GM12878 (cell line): ENCODE data around the gene RASGRP2. TPM values are rescaled to one million over a fixed set of nuclear protein-coding genes. Genes with fewer than 3 reads are reported as not detected.

Experiments
- ATAC-seq: fragments of 200-7000 bp; cut with Tn5 transposase; 3 replicates; pipeline ENCODE4 v1.9.1; 2020; ENCODE audit warnings: mild to moderate bottlenecking, moderate library complexity
- BruUV-seq: library from RNA; stranded (reverse); fragments of 400-500 nt; replicated peaks from 2 replicates; lab custom pipeline; 2021; lab: Mats Ljungman, UMichigan
- CTCF ChIA-PET: fragments of 300-600 bp; sonication (Branson Sonifier 250); formaldehyde crosslinking; extraction: SDS; loops from one replicate; lab custom pipeline; 2021; ENCODE audit warnings: inconsistent platforms; lab: Yijun Ruan, JAX
- POLR2A ChIA-PET: fragments of 350-600 bp; formaldehyde crosslinking; extraction: SDS; loops from one replicate; lab custom pipeline; 2021; ENCODE audit warnings: inconsistent platforms; lab: Charles Lee
- RAD21 ChIA-PET: fragments of 300-600 bp; sonication (Branson Sonifier 250); formaldehyde crosslinking; loops from one replicate; lab custom pipeline; 2023; ENCODE audit warnings: antibody characterized with exemption; ENCODE audit not compliant: unreplicated experiment; lab: Charles Lee
- SMC1A ChIA-PET: fragments of 300-600 bp; sonication (Branson Sonifier 250); formaldehyde crosslinking; loops from one replicate; lab custom pipeline; 2023; ENCODE audit not compliant: unreplicated experiment, uncharacterized antibody; lab: Charles Lee
- DNase-seq: peaks from one replicate; pipeline ENCODE4 v3.0.0-alpha.2; 2011; ENCODE audit warnings: low read depth, low spot score
- FAIRE-seq: peaks from 3 replicates; lab custom pipeline; 2011; peaks lifted over from hg19 to GRCh38; lab: Jason Lieb, UNC
- H2AFZ ChIP-seq: 2 replicates; pipeline ENCODE4 v1.6.0; 2011; ENCODE audit warnings: low read depth, low read length, control low read depth; ENCODE audit not compliant: control insufficient read depth
- H3K27ac ChIP-seq: 2 replicates; pipeline ENCODE4 v1.5.1; 2011; ENCODE audit warnings: control low read depth; ENCODE audit not compliant: control insufficient read depth, insufficient read depth
- H3K27me3 ChIP-seq, 2 experiments: replicated peaks in 1 of 2; 2 replicates each; pipeline versions ENCODE4 v1.6.0 to v1.6.1; 2011; ENCODE audit warnings: low read length in 1 of 2; ENCODE audit not compliant: control insufficient read depth in 2 of 2, insufficient read depth in 2 of 2
- H3K36me3 ChIP-seq, 2 experiments: 2 replicates each; pipeline ENCODE4 v1.5.1; 2011; ENCODE audit warnings: low read length in 1 of 2; ENCODE audit not compliant: control insufficient read depth in 2 of 2, insufficient read depth in 2 of 2
- H3K4me1 ChIP-seq: 2 replicates; pipeline ENCODE4 v1.6.1; 2011; ENCODE audit warnings: mild to moderate bottlenecking, low read length, moderate library complexity, mixed read lengths; ENCODE audit not compliant: control insufficient read depth, insufficient read depth
- H3K4me2 ChIP-seq: 2 replicates; pipeline ENCODE4 v1.6.0; 2011; ENCODE audit warnings: control low read depth; ENCODE audit not compliant: control insufficient read depth, insufficient read depth
- H3K4me3 ChIP-seq: fragments of 200-600 bp; sonication (generic); 2 replicates; pipeline ENCODE4 v1.5.1; 2016
- H3K79me2 ChIP-seq: 2 replicates; pipeline ENCODE4 v1.6.0; 2011; ENCODE audit warnings: low read length; ENCODE audit not compliant: control insufficient read depth, insufficient read depth
- H3K9ac ChIP-seq: 2 replicates; pipeline ENCODE4 v1.8.0; 2011; ENCODE audit warnings: low read length, control low read depth, mixed read lengths; ENCODE audit not compliant: control insufficient read depth, insufficient read depth
- H3K9me3 ChIP-seq: replicated peaks from 3 replicates; pipeline ENCODE4 v1.5.1; 2011; ENCODE audit warnings: mild to moderate bottlenecking, low read length; ENCODE audit not compliant: control insufficient read depth, insufficient read depth
- H4K20me1 ChIP-seq: 2 replicates; pipeline ENCODE4 v1.6.0; 2011; ENCODE audit not compliant: control insufficient read depth, insufficient read depth
- BCL11A ChIP-seq: IDR thresholded peaks from 2 replicates; pipeline ENCODE4 v1.6.1; 2011; ENCODE audit warnings: low read depth, low read length
- BCL3 ChIP-seq: IDR thresholded peaks from 2 replicates; pipeline ENCODE4 v1.6.1; 2011; ENCODE audit warnings: borderline replicate concordance, low read depth, mild to moderate bottlenecking, moderate library complexity, low read length; ENCODE audit not compliant: insufficient read depth, poor library complexity, severe bottlenecking
- BHLHE40 ChIP-seq, 2 experiments: fragments of 450-650 bp in 1 of 2; IDR thresholded peaks; 2 replicates each; pipeline ENCODE4 v1.6.1; 2011 to 2017; ENCODE audit warnings: low read depth in 2 of 2, borderline replicate concordance in 1 of 2, improper control_type of control experiment in 1 of 2, low read length in 1 of 2, mild to moderate bottlenecking in 1 of 2
- IRF5 ChIP-seq: fragments of 450-650 bp; IDR thresholded peaks from 2 replicates; pipeline ENCODE4 v1.6.1; 2017; ENCODE audit warnings: borderline replicate concordance
- NFXL1 ChIP-seq: fragments of 450-650 bp; IDR thresholded peaks from 2 replicates; pipeline ENCODE4 v1.6.1; 2017; ENCODE audit warnings: antibody characterized with exemption, mild to moderate bottlenecking, borderline replicate concordance
- NR2F1 ChIP-seq: fragments of 450-650 bp; conservative IDR thresholded peaks from 2 replicates; pipeline ENCODE4 v1.6.1; 2017; ENCODE audit warnings: mild to moderate bottlenecking
- POLR2A ChIP-seq: IDR thresholded peaks from 2 replicates; pipeline ENCODE4 v1.6.1; 2011; ENCODE audit warnings: low read depth, mild to moderate bottlenecking, low read length
- RBBP5 ChIP-seq: fragments of 200-600 bp; sonication (generic); conservative IDR thresholded peaks from 2 replicates; pipeline ENCODE4 v1.6.1; 2016
- REST ChIP-seq: IDR thresholded peaks from 2 replicates; pipeline ENCODE4 v1.6.1; 2012; ENCODE audit warnings: mild to moderate bottlenecking, low read depth, low read length
- SUZ12 ChIP-seq: fragments of 200-600 bp; sonication (generic); IDR thresholded peaks from one replicate; pipeline ENCODE4 v1.6.1; 2018; ENCODE audit warnings: antibody characterized with exemption, mild to moderate bottlenecking; ENCODE audit not compliant: unreplicated experiment
- TBL1XR1 ChIP-seq: IDR thresholded peaks from 2 replicates; pipeline ENCODE4 v1.6.1; 2012; ENCODE audit warnings: low read depth, low read length, improper control_type of control experiment
- USF2 ChIP-seq: IDR thresholded peaks from 2 replicates; pipeline ENCODE4 v1.6.1; 2011; ENCODE audit warnings: low read depth, low read length, improper control_type of control experiment, borderline replicate concordance
- YBX1 ChIP-seq: fragments of 450-650 bp; IDR thresholded peaks from 2 replicates; pipeline ENCODE4 v1.6.1; 2016; ENCODE audit warnings: antibody characterized with exemption
- ZNF384 ChIP-seq: IDR thresholded peaks from 2 replicates; pipeline ENCODE4 v1.6.1; 2012; ENCODE audit warnings: low read depth, mild to moderate bottlenecking, low read length, improper control_type of control experiment, borderline replicate concordance
- WGBS: methylation state at CpG from one replicate; pipeline ENCODE4 v1.1.6; 2016; ENCODE audit warnings: low lambda C conversion rate; ENCODE audit not compliant: insufficient replicate concordance, insufficient coverage; ENCODE audit errors: missing lambda C conversion rate; 5-methylcytosine and 5-hydroxymethylcytosine counted together
- in situ Hi-C: fragments of 300-500 bp; cut with MboI; formaldehyde crosslinking; loops from 9 replicates; pipeline ENCODE4 v1.14.3; 2018; ENCODE audit warnings: mixed read lengths
- intact Hi-C: fragments of 100-400 bp; cut with micrococcal nuclease; formaldehyde crosslinking; loops from one replicate; pipeline ENCODE4 v1.14.2; 2022; ENCODE audit not compliant: unreplicated experiment
- polyA plus RNA-seq, 11 experiments: library from polyadenylated mRNA; depleted of rRNA in 4 of 11; unstranded in 6 of 11; stranded (reverse) in 5 of 11; fragments of >200 nt; fragmentation: Nextera tagmentation in 4 of 11; fragmentation: Illumina TruSeq in 1 of 11; extraction: Ambion mirVana in 4 of 11; extraction: Trizol in 1 of 11; gene quantifications; 1 replicate in 1 of 11; 2 replicates in 10 of 11; pipeline versions ENCODE4 v1.2.1 to v1.2.3, GENCODE V29; 2011 to 2016; ENCODE audit warnings: inconsistent platforms in 2 of 11, missing spikeins in 2 of 11, low read depth in 1 of 11
- total RNA-seq, 4 experiments: library from RNA; depleted of rRNA in 3 of 4; stranded (reverse); fragments of >200 nt in 3 of 4; fragmentation: Illumina TruSeq in 1 of 4; extraction: Trizol in 1 of 4; gene quantifications; 2 replicates each; pipeline versions ENCODE4 v1.2.1 to v1.2.3, GENCODE V29; 2013 to 2021

RASGRP2 gene
- total and polyA plus RNA-seq, 10 of the 15 experiments (the other 5 are each of a cell fraction or from before 2014, with no cell fraction given) = 0.26 to 9.0 (median 5.4) TPM

DNA sequence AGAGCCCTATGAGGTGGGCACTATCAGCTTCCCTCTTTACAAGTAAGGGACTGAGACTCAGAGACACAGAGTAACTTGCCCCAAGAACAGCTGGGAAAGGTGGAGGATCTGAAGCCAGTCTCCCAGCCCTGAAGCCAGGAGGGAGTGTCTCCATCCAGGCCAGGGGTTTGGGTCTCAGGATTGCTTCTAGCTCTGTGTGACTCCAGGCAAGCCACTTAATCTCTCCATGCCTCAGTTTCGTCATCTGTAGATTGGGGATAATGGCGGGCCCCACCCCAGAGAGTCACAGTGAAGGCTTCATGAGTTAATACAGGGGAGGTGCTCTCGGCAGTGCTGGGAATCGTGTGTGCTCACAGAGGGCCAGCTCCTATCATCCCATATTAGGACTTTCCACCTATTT is 48.5 kb upstream of the RASGRP2 start:
- POLR2A ChIA-PET = interaction anchor here (0.5 kb wide), 1 partner anchor 615 kb away, joined by 4 read pairs; no protein-coding TSS in a partner anchor
- 94% methylated on average over 4 of the region's 4 CpGs for WGBS
- BruUV-seq = no TSS peak

More for the DNA sequence above, 48.5 kb upstream of the RASGRP2 start:
- RAD21 ChIA-PET = no interaction called here
- CTCF ChIA-PET = interaction anchor here (1.1 kb wide), 1 partner anchor 8 kb away, joined by 5 read pairs; no protein-coding TSS in a partner anchor
- Histone ChIP-seq H4K20me1 (no peaks in the 10 kb centered on the region), H3K9me3 (no peaks in the 10 kb centered on the region), H3K36me3 (peaks cover 5 to 22% of the 10 kb centered on the region in 2 experiments; a peak in 3 of 4 replicates), H3K4me2 (no peak overlapping the region), H3K27me3 (no peaks in the 10 kb centered on the region), H3K27ac (no peak overlapping the region), H2AFZ (no peak overlapping the region), H3K4me3 (no peak overlapping the region), H3K9ac (no peak overlapping the region), H3K79me2 (no peaks in the 10 kb centered on the region), H3K4me1 (no peaks in the 10 kb centered on the region)
- intact Hi-C loops (no loop called here), in situ Hi-C loops (no loop called here)
- FAIRE-seq (no peak), ATAC-seq (no peak), DNase-seq (no peak)
- no peak for TF ChIP-seq YBX1
- TF ChIP-seq ZNF384 = no peak
- no peak for TF ChIP-seq BHLHE40 (IDR thresholded peaks at IDR 0.05; ENCODE audit: borderline replicate concordance in 1 of 2, low read depth in 2 of 2, low read length in 1 of 2)
- TF ChIP-seq POLR2A = no peak
- TF ChIP-seq IRF5 = no peak
- no peak for TF ChIP-seq REST
- TF ChIP-seq BCL11A = no peak
- TF ChIP-seq USF2 = no peak
- no peak for TF ChIP-seq TBL1XR1
- no peak for TF ChIP-seq NR2F1
- no peak for TF ChIP-seq NFXL1
- TF ChIP-seq SUZ12 = no peak
- TF ChIP-seq BCL3 = no peak
- no peak for TF ChIP-seq RBBP5
- SMC1A ChIA-PET = no interaction called here
